GM18526 (cell line): ENCODE measurements around the gene CORO7.

Source experiments
- POLR2A ChIP-seq: IDR thresholded peaks from 3 replicates; pipeline ENCODE4 v1.6.1; 2011; ENCODE audit not compliant: insufficient read length; ENCODE audit errors: extremely low read depth

CORO7 gene

DNA sequence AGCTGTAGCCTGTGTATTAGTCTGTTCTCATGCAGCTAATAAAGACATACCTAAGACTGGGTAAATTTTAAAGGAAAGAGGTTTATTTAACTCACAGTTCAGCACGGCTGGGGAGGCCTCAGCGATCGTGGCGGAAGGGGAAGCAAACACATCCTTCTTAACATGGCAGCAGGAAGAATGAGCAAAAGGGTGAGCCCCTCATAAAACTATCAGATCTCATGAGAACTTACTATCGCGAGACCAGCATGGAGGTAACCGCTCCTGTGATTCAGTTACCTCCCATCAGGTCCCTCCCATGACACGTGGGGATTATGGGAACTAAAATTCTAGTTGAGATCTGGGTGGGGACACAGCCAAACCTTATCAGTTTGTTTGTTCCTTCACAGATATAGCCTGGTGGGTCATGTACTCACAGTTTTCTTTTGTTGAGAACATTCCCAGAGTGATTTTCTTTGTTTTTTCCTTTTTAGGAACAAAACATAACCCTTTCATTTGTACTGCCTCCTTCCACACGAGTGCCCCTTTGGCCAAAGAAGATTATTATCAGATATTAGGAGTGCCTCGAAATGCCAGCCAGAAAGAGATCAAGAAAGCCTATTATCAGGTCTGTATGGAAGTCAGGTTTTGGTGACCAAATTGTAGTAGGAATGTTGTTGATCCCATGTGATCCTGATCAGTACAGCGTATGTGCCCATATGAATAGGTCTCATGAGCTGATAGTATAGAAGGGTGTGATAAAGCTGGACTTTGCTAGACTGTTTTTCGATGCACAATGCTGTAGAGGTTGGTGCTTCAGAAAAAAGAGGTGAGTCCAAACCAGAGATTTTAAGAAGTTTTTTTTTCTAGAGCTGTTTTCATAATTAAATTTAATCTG is 17.8 kb upstream of the CORO7 start:
- TF ChIP-seq POLR2A = no peak

- TF ChIP-seq POLR2A = no peak
Measured at GRCh38 chr16:4433228-4433627, 16.8 kb upstream of the CORO7 start.

GRCh38 chr16:4431023-4431422 is 14.6 kb upstream of the CORO7 start:
- no peak for TF ChIP-seq POLR2A

- TF ChIP-seq POLR2A = no peak
Measured at GRCh38 chr16:4428500-4428899, 12.1 kb upstream of the CORO7 start.

- no peak for TF ChIP-seq POLR2A
Measured at GRCh38 chr16:4426722-4427372, 10.5 kb upstream of the CORO7 start.

GRCh38 chr16:4426021-4426684 is 9.8 kb upstream of the CORO7 start:
- TF ChIP-seq POLR2A = no peak

DNA sequence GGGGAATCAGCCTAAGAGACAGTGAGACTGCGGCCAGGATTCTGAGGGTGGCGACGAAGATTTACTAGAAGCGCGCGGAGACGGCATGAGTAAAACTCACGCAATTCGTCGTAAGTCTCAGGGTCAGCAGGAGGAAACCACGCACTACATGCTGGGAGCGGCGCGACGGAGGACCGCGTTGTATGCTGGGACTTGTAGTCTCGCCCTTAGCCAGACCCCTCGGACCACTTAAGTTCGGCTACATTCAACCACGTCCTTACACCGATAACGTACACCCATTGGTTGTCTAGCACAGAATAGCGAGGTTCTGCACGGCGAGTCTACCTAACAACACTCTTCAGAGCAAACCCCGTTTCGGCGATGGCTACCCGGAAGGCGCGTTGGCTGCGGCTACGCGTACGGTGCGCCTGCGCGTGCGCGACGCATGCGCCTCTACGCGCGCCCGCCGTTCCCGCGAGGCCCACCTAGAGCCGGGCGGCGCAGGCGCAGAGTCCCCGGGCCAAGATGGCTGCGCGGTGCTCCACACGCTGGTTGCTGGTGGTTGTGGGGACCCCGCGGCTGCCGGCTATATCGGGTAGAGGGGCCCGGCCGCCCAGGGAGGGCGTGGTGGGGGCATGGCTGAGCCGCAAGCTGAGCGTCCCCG is 9.1 kb upstream of the CORO7 start, which contains the start of gene DNAJA3:
Gene DNAJA3, plus strand, starts transcription at position 491 of the 643 bp plus-strand sequence. Its CDS starts 14 bp downstream, at position 505.
- TF ChIP-seq POLR2A = peak; percentile 92

GRCh38 chr16:4420505-4421105 is 4.2 kb upstream of the CORO7 start:
- no peak for TF ChIP-seq POLR2A

GRCh38 chr16:4419402-4419959 is 3.1 kb upstream of the CORO7 start:
- TF ChIP-seq POLR2A = no peak

DNA sequence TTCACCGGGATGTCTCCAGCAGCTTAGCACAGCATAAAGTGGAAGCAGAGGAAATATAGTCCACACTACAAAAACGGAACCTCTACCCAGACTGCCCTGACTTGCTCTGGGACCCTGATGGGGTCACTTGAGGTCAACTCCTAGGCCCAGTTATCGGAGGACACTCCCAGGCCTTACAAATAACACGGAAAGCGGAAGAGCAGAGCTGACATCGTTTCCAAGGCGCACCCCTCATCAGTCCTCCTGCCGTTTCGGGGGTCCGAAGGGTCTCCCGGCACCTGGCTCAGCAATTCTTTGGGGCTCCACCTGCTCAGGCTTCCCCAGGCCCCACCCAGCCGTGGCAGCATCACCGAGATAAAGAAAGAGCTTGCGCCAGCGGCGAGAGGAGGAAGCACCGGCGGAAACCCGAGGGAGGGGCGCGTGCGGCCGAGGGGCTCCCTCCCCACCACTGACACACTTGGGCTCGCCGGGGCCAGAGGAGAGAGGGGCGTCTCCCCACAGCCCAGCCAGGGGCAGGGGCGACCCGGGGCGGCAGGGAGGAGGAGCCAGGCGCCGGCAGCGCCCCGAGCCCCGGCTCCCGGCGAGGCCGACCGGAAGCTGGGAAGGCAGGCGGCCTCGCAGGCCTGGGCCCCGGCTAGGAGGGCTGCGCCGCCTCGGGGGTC is 727 bp downstream of the CORO7 start:
- TF ChIP-seq POLR2A = no peak

DNA sequence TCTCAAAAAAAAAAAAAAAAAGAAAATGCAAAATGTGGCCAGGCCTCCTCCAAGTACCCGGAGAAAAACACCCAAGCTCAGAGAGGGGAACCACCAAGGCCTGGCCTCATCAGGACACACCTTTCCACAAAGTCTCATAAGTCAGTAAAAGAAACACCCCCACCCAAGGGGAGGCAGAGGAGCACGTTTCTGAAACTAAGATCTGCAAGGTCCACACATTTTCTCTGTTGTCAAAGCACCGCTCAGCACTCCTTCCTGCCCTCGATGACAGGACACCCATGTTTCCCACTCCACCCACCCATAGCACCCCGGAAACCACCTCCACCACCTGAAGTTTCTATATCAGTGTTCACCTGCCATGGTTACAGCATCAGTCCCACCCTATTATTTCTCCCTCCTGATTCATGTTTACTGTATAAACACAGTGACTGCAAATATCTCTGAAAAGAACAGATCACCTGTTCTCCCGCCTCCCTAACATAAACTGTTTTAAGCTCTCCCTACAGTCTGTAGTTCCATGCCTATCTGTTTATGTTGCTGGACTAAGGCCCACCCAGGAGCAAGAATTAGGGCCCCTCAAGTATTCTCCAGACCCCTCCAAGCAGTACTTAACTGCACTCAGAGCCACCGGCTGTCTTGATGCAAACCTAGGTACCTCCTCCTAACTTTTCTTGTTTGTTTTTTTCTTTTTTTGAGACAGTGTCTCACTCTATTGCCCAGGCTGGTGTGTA is 2.0 kb downstream of the CORO7 start:
- TF ChIP-seq POLR2A = no peak

DNA sequence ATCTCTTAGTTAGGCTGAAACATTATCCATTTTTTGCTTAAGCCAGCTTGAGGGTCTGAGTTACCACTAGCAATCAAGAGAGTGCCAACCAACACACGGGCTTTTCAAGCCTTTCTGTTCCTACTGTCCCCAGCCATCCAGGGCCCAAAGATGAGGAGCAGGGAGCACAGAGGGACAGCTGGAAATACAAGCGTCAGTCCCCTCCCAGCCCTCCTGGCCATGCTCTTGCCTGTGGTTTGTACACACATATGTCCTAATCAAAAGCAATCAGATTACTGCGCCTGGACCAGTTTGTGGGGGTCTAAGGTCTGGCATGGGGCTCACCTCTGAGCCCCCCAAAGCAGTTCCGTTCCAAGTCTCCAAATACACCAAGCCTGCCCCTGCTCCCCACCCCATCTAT is 3.5 kb downstream of the CORO7 start:
- TF ChIP-seq POLR2A = no peak

DNA sequence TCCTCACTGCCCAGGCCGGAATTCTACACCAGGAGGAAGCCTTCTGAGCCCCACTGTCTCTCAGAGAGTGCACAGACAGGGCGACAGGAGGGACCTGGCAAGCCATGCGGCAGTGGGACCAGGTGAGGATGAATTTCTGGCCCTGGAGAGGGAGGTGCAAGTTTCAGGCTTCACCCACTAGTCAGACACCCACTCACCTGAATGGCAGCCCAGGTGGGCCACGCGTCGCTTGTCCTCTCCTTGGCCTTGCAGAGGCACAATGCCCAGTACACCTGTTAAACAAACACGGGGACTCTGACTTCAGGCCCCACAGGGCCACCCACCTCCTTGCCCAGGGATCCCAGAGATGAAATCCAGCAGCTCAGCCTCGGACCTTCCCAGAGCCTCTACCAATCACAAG is 4.2 kb downstream of the CORO7 start:
- TF ChIP-seq POLR2A = no peak
